ENCODE measurements around the gene VGLL2. TPM values are rescaled to one million over a fixed set of nuclear protein-coding genes. Genes with fewer than 3 reads are reported as not detected.
A peak's percentile ranks its signal among the peaks of the same experiment; 100 is the strongest.

VGLL2 gene
- total RNA-seq, 4 donors from 2014 or later = not detected

DNA sequence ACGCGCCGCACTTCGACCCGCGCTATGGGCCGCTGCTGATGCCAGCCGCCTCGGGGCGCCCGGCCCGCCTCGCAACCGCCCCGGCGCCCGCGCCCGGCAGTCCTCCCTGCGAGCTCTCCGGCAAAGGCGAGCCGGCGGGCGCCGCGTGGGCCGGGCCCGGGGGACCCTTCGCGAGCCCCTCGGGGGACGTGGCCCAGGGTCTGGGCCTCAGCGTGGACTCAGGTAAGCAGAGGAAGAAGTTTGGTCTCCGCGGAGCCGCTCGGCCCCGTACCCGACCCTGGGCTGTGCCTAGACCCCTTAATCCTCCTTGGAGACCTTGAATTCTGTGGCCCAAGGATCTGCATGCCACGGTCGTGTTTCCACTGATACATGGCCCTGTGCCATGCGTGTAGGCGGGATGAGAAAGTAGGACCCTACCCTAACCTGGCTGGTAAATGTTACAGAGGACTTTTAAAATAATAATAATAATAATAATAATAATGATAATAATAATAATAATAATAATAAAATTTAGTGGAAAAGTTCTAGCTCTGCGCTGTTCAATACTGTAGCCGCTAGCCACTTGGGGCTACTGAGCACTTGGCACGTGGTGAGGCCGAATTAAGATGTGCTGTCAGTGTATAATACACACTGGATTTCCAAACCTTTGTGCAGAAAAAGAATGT, 5.6 kb downstream of the VGLL2 start:
- Histone ChIP-seq H3K9me3 (no peaks in the 10 kb centered on the region), H3K36me3 (no peaks in the 10 kb centered on the region), H3K27ac (no peak overlapping the region), H3K4me3 (peak overlapping the region; percentile 13 to 60 (median 33)), H3K4me1 (peaks cover 4 to 22% (median 12%) of the 10 kb centered on the region in 3 donors), H3K27me3 (peaks cover 11 to 100% (median 32%) of the 10 kb centered on the region in 4 donors)
- intact Hi-C loops (cut with DNase I) = no loop called here
- TF ChIP-seq POLR2A (IDR thresholded peaks at IDR 0.05) = no peak
- TF ChIP-seq, protein P1, sequence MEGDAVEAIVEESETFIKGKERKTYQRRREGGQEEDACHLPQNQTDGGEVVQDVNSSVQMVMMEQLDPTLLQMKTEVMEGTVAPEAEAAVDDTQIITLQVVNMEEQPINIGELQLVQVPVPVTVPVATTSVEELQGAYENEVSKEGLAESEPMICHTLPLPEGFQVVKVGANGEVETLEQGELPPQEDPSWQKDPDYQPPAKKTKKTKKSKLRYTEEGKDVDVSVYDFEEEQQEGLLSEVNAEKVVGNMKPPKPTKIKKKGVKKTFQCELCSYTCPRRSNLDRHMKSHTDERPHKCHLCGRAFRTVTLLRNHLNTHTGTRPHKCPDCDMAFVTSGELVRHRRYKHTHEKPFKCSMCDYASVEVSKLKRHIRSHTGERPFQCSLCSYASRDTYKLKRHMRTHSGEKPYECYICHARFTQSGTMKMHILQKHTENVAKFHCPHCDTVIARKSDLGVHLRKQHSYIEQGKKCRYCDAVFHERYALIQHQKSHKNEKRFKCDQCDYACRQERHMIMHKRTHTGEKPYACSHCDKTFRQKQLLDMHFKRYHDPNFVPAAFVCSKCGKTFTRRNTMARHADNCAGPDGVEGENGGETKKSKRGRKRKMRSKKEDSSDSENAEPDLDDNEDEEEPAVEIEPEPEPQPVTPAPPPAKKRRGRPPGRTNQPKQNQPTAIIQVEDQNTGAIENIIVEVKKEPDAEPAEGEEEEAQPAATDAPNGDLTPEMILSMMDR (IDR thresholded peaks at IDR 0.05) = no peak
- DNase-seq = no peak
- WGBS, 2 donors = 15 to 22% methylated on average over 6 to 8 of the region's 48 CpGs

DNA sequence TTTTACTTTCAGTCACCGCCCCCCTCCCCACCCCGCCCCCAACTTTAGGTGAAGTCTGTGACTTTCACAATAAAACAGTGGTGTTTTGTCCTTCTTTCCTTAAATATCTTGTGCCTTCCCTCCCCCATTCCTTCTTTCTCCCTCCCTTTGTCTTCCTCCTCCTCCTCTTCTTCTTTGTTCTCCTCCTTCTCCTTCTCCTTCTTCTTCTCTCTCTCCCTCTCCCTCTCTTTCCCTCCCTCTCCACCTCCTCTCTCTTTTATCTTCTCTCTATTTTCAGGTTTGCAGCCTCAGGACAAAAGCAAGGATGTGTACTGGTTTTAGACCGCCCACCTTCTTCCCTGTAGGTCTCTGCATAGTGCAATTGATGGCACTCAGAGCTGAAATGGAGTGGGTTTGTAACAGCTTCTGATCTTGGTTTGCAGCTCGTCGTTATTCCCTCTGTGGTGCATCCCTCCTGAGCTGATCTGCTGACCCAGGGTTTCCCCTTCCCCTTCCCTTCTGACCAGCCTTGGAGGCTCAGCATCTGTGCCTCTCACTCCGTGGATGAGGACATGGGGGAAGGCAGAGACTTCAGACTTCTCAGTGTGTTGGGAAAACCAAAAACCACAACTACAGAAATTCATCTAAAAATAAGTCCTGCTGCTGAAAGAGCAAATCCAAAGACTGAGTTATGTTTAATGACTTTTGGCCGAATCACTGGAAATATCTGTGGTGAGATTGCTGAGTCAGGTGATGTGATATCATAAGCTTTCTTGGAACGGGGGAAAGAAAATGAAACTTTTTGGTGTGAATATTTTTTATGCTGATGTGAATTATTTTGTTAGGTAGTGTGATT, 6.9 kb downstream of the VGLL2 start:
- peaks cover 0 to 15% (median 12%) of the 10 kb centered on the region in 3 donors for H3K4me1 ChIP-seq
- H3K27me3 ChIP-seq = peaks cover 11 to 99% (median 25%) of the 10 kb centered on the region in 4 donors
- intact Hi-C loops (cut with DNase I) = no loop called here

DNA sequence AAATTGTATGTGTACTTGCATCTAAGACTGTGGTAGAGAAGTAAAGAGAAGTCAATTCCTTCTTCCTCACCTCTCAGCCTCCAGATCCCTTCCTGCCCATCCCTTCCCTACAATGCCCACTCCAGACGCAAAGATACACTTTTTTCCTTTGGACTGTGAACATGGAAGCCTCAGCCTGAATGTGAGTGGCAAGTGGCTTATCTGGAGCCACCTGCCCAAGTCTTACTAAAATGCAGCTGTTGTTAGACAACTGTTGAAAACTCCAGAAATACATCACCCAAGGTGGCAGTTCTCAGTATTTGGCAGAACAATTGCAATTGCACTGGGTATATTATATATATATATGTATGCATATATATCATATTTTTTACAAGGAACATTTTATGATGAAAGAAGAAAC, 7.5 kb downstream of the VGLL2 start:
- H3K27ac ChIP-seq = no peak overlapping the region
- H3K36me3 ChIP-seq = no peaks in the 10 kb centered on the region
- H3K9me3 ChIP-seq = no peaks in the 10 kb centered on the region
- intact Hi-C loops (cut with DNase I) = no loop called here
- no peak overlapping the region for H3K4me3 ChIP-seq
- TF ChIP-seq POLR2A (IDR thresholded peaks at IDR 0.05) = no peak
- TF ChIP-seq, protein P1 (IDR thresholded peaks at IDR 0.05) = no peak
- peaks cover 0 to 15% (median 12%) of the 10 kb centered on the region in 3 donors for H3K4me1 ChIP-seq
- no peak for DNase-seq
- peaks cover 11 to 93% (median 22%) of the 10 kb centered on the region in 4 donors for H3K27me3 ChIP-seq
- WGBS, 2 donors = 40 to 64% methylated on average over 1 of the region's 1 CpG

More for the DNA sequence above, 6.9 kb downstream of the VGLL2 start:
- TF ChIP-seq, protein P1 (IDR thresholded peaks at IDR 0.05) = no peak
- TF ChIP-seq POLR2A (IDR thresholded peaks at IDR 0.05) = no peak
- Histone ChIP-seq H3K4me3 (no peak overlapping the region), H3K9me3 (no peaks in the 10 kb centered on the region), H3K27ac (no peak overlapping the region), H3K36me3 (no peaks in the 10 kb centered on the region)
- no peak for DNase-seq
- WGBS, 2 donors = 31 to 34% methylated on average over 6 to 7 of the region's 8 CpGs

DNA sequence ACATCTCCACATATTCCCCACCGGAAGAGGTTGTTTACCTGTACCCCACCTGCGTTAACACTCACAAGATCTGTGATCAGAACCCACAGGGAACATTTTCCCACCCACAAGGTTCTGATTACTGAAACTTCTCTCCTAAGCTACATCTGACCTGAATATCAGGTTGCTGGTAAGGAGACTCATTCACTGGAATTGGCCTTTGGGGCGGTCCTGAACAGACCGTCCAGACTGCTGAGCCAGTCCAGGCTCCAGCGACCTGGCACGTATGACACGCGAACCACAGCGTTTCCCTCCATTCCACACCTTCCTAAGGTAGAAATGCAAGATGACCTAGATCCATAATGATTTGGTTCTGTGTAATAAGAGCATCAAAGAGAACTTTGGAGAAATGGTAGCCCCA, 9.8 kb downstream of the VGLL2 start:
- no peaks in the 10 kb centered on the region for H3K36me3 ChIP-seq
- intact Hi-C loops (cut with DNase I) = no loop called here
- WGBS, 2 donors = 86 to 91% methylated on average over 7 to 8 of the region's 9 CpGs

More for the DNA sequence above, 9.8 kb downstream of the VGLL2 start:
- TF ChIP-seq POLR2A (IDR thresholded peaks at IDR 0.05) = no peak
- TF ChIP-seq, protein P1 (IDR thresholded peaks at IDR 0.05) = no peak
- Histone ChIP-seq H3K27me3 (peaks cover 3 to 74% (median 9%) of the 10 kb centered on the region in 4 donors), H3K27ac (no peak overlapping the region), H3K4me3 (no peak overlapping the region), H3K4me1 (peaks cover 0 to 10% (median 7%) of the 10 kb centered on the region in 3 donors), H3K9me3 (no peaks in the 10 kb centered on the region)
- DNase-seq = no peak

All from esophagus squamous epithelium (tissue), 5 donors.